Measurements from ENCODE around the gene KRT86. TPM values are rescaled to one million over a fixed set of nuclear protein-coding genes. Genes with fewer than 3 reads are reported as not detected.
A peak's percentile ranks its signal among the peaks of the same experiment; 100 is the strongest.

The KRT86 gene
- total RNA-seq, 1 donor from 2014 or later: not detected

- Histone ChIP-seq H3K79me2 (ENCODE audit: low read depth) (no peaks in the 10 kb centered on the region), H3K4me1 (no peaks in the 10 kb centered on the region), H3K9me3 (ENCODE audit: low read depth) (no peaks in the 10 kb centered on the region), H3F3A (ENCODE audit: low read depth) (no peaks in the 10 kb centered on the region), H3K9ac (no peak overlapping the region), H3K27ac (no peak overlapping the region), H3K4me3 (no peak overlapping the region), H3K4me2 (no peak overlapping the region), H2AFZ (replicated peaks) (no peak overlapping the region), H3K36me3 (no peaks in the 10 kb centered on the region), H3K27me3 (peaks cover 18% of the 10 kb centered on the region), H4K20me1 (ENCODE audit: low read depth) (no peaks in the 10 kb centered on the region)
- no peak overlapping the region for H3K4me3 Mint-ChIP-seq
- peaks cover 12% of the 10 kb centered on the region for H3K27me3 Mint-ChIP-seq (ENCODE audit: insufficient read depth, low read depth)
- peaks cover 26% of the 10 kb centered on the region for H3K4me1 Mint-ChIP-seq
- DNase-seq (ENCODE audit: low spot score): no peak
- H3K27ac Mint-ChIP-seq: no peak overlapping the region
- peaks cover 9% of the 10 kb centered on the region for H3K9me3 Mint-ChIP-seq
- no peak for TF ChIP-seq CTCF (IDR thresholded peaks at IDR 0.05)
- no peak for TF ChIP-seq EZH2phosphoT487 (IDR thresholded peaks at IDR 0.05)
- no peak for TF ChIP-seq EZH2 (IDR thresholded peaks at IDR 0.05)
- no peaks in the 10 kb centered on the region for H3K36me3 Mint-ChIP-seq
These were observed 10.5 kb upstream of the KRT86 start for GRCh38 chr12:52263761-52264434.

- Histone ChIP-seq H3K9me3 (ENCODE audit: low read depth) (no peaks in the 10 kb centered on the region), H3K27me3 (peaks cover 13% of the 10 kb centered on the region), H3F3A (ENCODE audit: low read depth) (no peaks in the 10 kb centered on the region), H3K36me3 (no peaks in the 10 kb centered on the region), H3K79me2 (ENCODE audit: low read depth) (no peaks in the 10 kb centered on the region), H4K20me1 (ENCODE audit: low read depth) (no peaks in the 10 kb centered on the region), H2AFZ (replicated peaks) (no peak overlapping the region), H3K4me1 (no peaks in the 10 kb centered on the region), H3K4me2 (no peak overlapping the region), H3K4me3 (no peak overlapping the region), H3K27ac (no peak overlapping the region), H3K9ac (no peak overlapping the region)
- H3K9me3 Mint-ChIP-seq: peaks cover 6% of the 10 kb centered on the region
- peaks cover 12% of the 10 kb centered on the region for H3K27me3 Mint-ChIP-seq (ENCODE audit: insufficient read depth, low read depth)
- H3K27ac Mint-ChIP-seq: no peak overlapping the region
- TF ChIP-seq EZH2phosphoT487 (IDR thresholded peaks at IDR 0.05) (no peak), CTCF (IDR thresholded peaks at IDR 0.05) (no peak), EZH2 (IDR thresholded peaks at IDR 0.05) (no peak)
- peaks cover 23% of the 10 kb centered on the region for H3K4me1 Mint-ChIP-seq
- H3K36me3 Mint-ChIP-seq: no peaks in the 10 kb centered on the region
- no peak for DNase-seq (ENCODE audit: low spot score)
- H3K4me3 Mint-ChIP-seq: no peak overlapping the region
These were observed 10.0 kb upstream of the KRT86 start for GRCh38 chr12:52264435-52264825.

GRCh38 chr12:52266514-52266913, 7.9 kb upstream of the KRT86 start:
- no peak overlapping the region for H3K4me3 Mint-ChIP-seq
- no peak overlapping the region for H2AFZ ChIP-seq (replicated peaks)
- TF ChIP-seq EZH2phosphoT487 (IDR thresholded peaks at IDR 0.05) (no peak), EZH2 (IDR thresholded peaks at IDR 0.05) (no peak)
- no peak overlapping the region for H3K4me2 ChIP-seq
- peak overlapping the region; percentile 13 for H3K27ac Mint-ChIP-seq
- no peaks in the 10 kb centered on the region for H3K36me3 ChIP-seq
- H4K20me1 ChIP-seq (ENCODE audit: low read depth): no peaks in the 10 kb centered on the region
- peaks cover 5% of the 10 kb centered on the region for H3K4me1 Mint-ChIP-seq
- peaks cover under 1% of the 10 kb centered on the region for H3K27me3 ChIP-seq
- no peak overlapping the region for H3K27ac ChIP-seq
- no peak for DNase-seq (ENCODE audit: low spot score)
- H3K4me1 ChIP-seq: no peaks in the 10 kb centered on the region
- no peaks in the 10 kb centered on the region for H3F3A ChIP-seq (ENCODE audit: low read depth)
- no peak overlapping the region for H3K4me3 ChIP-seq
- H3K27me3 Mint-ChIP-seq (ENCODE audit: insufficient read depth, low read depth): peaks cover 7% of the 10 kb centered on the region
- no peaks in the 10 kb centered on the region for H3K36me3 Mint-ChIP-seq
- no peaks in the 10 kb centered on the region for H3K79me2 ChIP-seq (ENCODE audit: low read depth)
- no peak overlapping the region for H3K9ac ChIP-seq
- H3K9me3 ChIP-seq (ENCODE audit: low read depth): no peaks in the 10 kb centered on the region
- H3K9me3 Mint-ChIP-seq: no peaks in the 10 kb centered on the region

GRCh38 chr12:52267266-52267665, 7.2 kb upstream of the KRT86 start:
- H3K9me3 ChIP-seq (ENCODE audit: low read depth): no peaks in the 10 kb centered on the region
- H3K4me1 ChIP-seq: no peaks in the 10 kb centered on the region
- Mint-ChIP-seq H3K27me3 (ENCODE audit: insufficient read depth, low read depth) (peaks cover 7% of the 10 kb centered on the region), H3K27ac (no peak overlapping the region), H3K4me3 (no peak overlapping the region), H3K4me1 (no peaks in the 10 kb centered on the region), H3K36me3 (no peaks in the 10 kb centered on the region), H3K9me3 (no peaks in the 10 kb centered on the region)
- no peaks in the 10 kb centered on the region for H3K36me3 ChIP-seq
- H2AFZ ChIP-seq (replicated peaks): no peak overlapping the region
- H3K79me2 ChIP-seq (ENCODE audit: low read depth): no peaks in the 10 kb centered on the region
- DNase-seq (ENCODE audit: low spot score): no peak
- no peaks in the 10 kb centered on the region for H4K20me1 ChIP-seq (ENCODE audit: low read depth)
- H3F3A ChIP-seq (ENCODE audit: low read depth): no peaks in the 10 kb centered on the region
- no peak overlapping the region for H3K4me3 ChIP-seq
- no peak overlapping the region for H3K4me2 ChIP-seq
- TF ChIP-seq CTCF (IDR thresholded peaks at IDR 0.05) (no peak), EZH2 (IDR thresholded peaks at IDR 0.05) (no peak), EZH2phosphoT487 (IDR thresholded peaks at IDR 0.05) (no peak)
- peaks cover 5% of the 10 kb centered on the region for H3K27me3 ChIP-seq
- H3K27ac ChIP-seq: no peak overlapping the region
- H3K9ac ChIP-seq: no peak overlapping the region
